Liver (tissue), 9 donors: ENCODE measurements around the gene USP17L18. TPM values are rescaled to one million over a fixed set of nuclear protein-coding genes. Genes with fewer than 3 reads are reported as not detected.
"Not testable (repeated sequence)": the region's sequence is repeated elsewhere in the genome, so short reads cannot be mapped to it uniquely, and the experiment has no call there.

Experiments
- DNase-seq: peaks from one replicate; pipeline ENCODE4 v3.0.0-alpha.2; 2017; ENCODE audit warnings: low spot score
- H3K27ac ChIP-seq, 2 donors: one replicate each; pipeline ENCODE4 v1.7.0; 2013; ENCODE audit warnings: inconsistent platforms in 2 of 2, low read length in 2 of 2, control low read depth in 1 of 2, low read depth in 1 of 2, mild to moderate bottlenecking in 1 of 2
- H3K27me3 ChIP-seq, 4 donors: one replicate each; pipeline versions ENCODE4 v1.6.1 to v1.7.0; 2013; ENCODE audit warnings: low read length in 3 of 4, inconsistent platforms in 1 of 4, mild to moderate bottlenecking in 1 of 4, moderate library complexity in 1 of 4; ENCODE audit not compliant: control insufficient read depth in 4 of 4, insufficient read depth in 4 of 4
- H3K36me3 ChIP-seq, 4 donors: one replicate each; pipeline versions ENCODE4 v1.6.1 to v1.7.0; 2013; ENCODE audit warnings: low read length in 3 of 4, mild to moderate bottlenecking in 3 of 4, low read depth in 1 of 4, moderate library complexity in 1 of 4; ENCODE audit not compliant: control insufficient read depth in 4 of 4, insufficient read depth in 3 of 4
- H3K4me1 ChIP-seq, 4 donors: one replicate each; pipeline versions ENCODE4 v1.6.1 to v1.7.0; 2013; ENCODE audit warnings: low read length in 3 of 4, mild to moderate bottlenecking in 3 of 4, moderate library complexity in 1 of 4; ENCODE audit not compliant: control insufficient read depth in 4 of 4, insufficient read depth in 4 of 4
- H3K4me3 ChIP-seq, 3 donors: one replicate each; pipeline versions ENCODE4 v1.6.1 to v1.7.0; 2013; ENCODE audit warnings: low read length in 3 of 3, control low read depth in 1 of 3, low read depth in 1 of 3, mild to moderate bottlenecking in 1 of 3
- H3K9ac ChIP-seq, 2 donors: one replicate each; pipeline ENCODE4 v1.7.0; 2013; ENCODE audit warnings: low read length in 2 of 2, mild to moderate bottlenecking in 2 of 2, moderate library complexity in 2 of 2, control low read depth in 1 of 2, low read depth in 1 of 2
- H3K9me3 ChIP-seq, 4 donors: one replicate each; pipeline versions ENCODE4 v1.6.1 to v1.7.0; 2013; ENCODE audit warnings: low read length in 3 of 4; ENCODE audit not compliant: control insufficient read depth in 4 of 4
- WGBS: extraction: QIAGEN DNeasy Blood & Tissue Kit; methylation state at CpG from one replicate; pipeline ENCODE4 v1.1.7; 2013; 5-methylcytosine and 5-hydroxymethylcytosine counted together
- polyA plus RNA-seq, 2 donors: library from polyadenylated mRNA; stranded (reverse) in 1 of 2; unstranded in 1 of 2; fragments of 200-250 nt in 1 of 2; fragments of >200 nt in 1 of 2; fragmentation: Nextera tagmentation in 1 of 2; extraction: Ambion mirVana in 1 of 2; gene quantifications; one replicate each; pipeline versions ENCODE4 v1.2.1 to v1.2.3, GENCODE V29; 2013 to 2015
- total RNA-seq, 2 donors: library from RNA; depleted of rRNA; stranded (reverse); fragments of >200 nt; gene quantifications; one replicate each; pipeline ENCODE4 v1.2.3, GENCODE V29; 2014
- donor health status: healthy.
- donor health status: healthy.
- donor health status: healthy.
- donor health status: healthy.
- donor health status: healthy.

The USP17L18 gene, protein sequence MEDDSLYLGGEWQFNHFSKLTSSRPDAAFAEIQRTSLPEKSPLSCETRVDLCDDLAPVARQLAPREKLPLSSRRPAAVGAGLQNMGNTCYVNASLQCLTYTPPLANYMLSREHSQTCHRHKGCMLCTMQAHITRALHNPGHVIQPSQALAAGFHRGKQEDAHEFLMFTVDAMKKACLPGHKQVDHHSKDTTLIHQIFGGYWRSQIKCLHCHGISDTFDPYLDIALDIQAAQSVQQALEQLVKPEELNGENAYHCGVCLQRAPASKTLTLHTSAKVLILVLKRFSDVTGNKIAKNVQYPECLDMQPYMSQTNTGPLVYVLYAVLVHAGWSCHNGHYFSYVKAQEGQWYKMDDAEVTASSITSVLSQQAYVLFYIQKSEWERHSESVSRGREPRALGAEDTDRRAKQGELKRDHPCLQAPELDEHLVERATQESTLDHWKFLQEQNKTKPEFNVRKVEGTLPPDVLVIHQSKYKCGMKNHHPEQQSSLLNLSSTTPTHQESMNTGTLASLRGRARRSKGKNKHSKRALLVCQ
- total RNA-seq (not detected), polyA plus RNA-seq (not detected)

DNA sequence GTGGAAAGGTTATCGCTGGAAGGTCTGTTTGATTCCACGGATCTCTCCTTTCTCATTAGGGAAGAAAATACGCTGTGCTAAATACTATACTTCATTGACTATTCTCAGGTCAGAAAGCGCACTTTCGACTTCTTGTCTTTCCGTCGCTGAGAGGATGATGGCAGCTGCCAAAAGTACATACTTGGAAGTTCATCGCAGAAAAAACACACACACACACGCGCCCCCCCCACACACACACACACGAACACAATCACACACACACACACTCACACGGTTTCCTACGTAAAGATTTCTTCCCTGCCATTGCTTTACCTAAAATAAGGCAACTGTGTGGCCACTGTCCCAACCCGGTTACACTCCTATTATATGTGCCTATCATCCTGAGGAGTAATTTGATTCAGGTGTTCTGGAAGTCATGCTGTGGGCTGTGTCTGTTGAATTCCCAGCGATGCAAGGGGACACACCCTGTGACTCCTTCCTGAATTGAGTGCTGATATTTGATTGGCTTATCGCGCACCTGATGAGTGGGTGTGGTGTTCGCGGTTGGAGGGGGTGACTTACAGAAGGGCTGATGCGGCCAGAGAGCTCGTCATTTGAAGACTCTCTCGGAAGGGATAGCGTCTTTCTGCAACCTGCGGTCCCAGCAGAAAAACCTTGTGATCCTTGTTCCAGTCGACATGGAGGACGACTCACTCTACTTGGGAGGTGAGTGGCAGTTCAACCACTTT, at the start of gene USP17L18:
Gene USP17L18, plus strand, starts transcription at position 678 of the 728 bp plus-strand sequence. Its CDS starts 0 bp downstream, at position 678.
- H3K36me3 ChIP-seq, H3K4me1 ChIP-seq, H3K27ac ChIP-seq, H3K9me3 ChIP-seq, H3K4me3 ChIP-seq, H3K9ac ChIP-seq, H3K27me3 ChIP-seq: not testable (repeated sequence)
- WGBS, result 83% methylated on average over 21 of the region's 26 CpGs
- DNase-seq, result peak; percentile 35

DNA sequence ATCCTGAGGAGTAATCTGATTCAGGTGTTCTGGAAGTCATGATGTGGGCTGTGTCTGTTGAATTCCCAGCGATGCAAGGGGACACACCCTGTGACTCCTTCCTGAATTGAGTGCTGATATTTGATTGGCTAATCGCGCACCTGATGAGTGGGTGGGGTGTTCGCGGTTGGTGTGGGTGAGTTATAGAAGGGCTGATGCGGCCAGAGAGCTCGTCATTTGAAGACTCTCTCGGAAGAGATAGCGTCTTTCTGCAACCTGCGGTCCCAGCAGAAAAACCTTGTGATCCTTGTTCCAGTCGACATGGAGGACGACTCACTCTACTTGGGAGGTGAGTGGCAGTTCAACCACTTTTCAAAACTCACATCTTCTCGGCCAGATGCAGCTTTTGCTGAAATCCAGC, 38.1 kb upstream of the USP17L18 start, which contains the start of gene USP17L10:
Gene USP17L10, plus strand, starts transcription at position 301 of the 400 bp plus-strand sequence. Its CDS starts 0 bp downstream, at position 301.
- not testable (repeated sequence) for H3K36me3 ChIP-seq, H3K27me3 ChIP-seq, H3K4me1 ChIP-seq, H3K27ac ChIP-seq, H3K9me3 ChIP-seq, H3K4me3 ChIP-seq, DNase-seq, H3K9ac ChIP-seq
- WGBS, result 83% methylated on average over 13 of the region's 13 CpGs

DNA sequence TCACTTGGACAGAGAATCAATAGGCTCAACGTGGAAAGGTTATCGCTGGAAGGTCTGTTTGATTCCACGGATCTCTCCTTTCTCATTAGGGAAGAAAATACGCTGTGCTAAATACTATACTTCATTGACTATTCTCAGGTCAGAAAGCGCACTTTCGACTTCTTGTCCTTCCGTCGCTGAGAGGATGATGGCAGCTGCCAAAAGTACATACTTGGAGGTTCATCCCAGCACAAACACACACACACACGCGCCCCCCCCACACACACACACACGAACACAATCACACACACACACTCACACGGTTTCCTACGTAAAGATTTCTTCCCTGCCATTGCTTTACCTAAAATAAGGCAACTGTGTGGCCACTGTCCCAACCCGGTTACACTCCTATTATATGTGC, 33.7 kb upstream of the USP17L18 start:
- not testable (repeated sequence) for H3K27me3 ChIP-seq, H3K4me3 ChIP-seq, H3K36me3 ChIP-seq, H3K9ac ChIP-seq, H3K9me3 ChIP-seq, H3K4me1 ChIP-seq, H3K27ac ChIP-seq, DNase-seq
- WGBS, result 76% methylated on average over 11 of the region's 14 CpGs

- H3K27ac ChIP-seq, H3K36me3 ChIP-seq, H3K27me3 ChIP-seq, H3K4me1 ChIP-seq, DNase-seq, H3K9ac ChIP-seq, H3K4me3 ChIP-seq, H3K9me3 ChIP-seq: not testable (repeated sequence)
- WGBS, result 91% methylated on average over 10 of the region's 14 CpGs
These were observed 33.3 kb upstream of the USP17L18 start, which contains the start of gene USP17L11 for GRCh38 chr4:9215105-9215504. Gene USP17L11, plus strand, starts transcription at chr4:9215405. Its CDS starts 0 bp downstream, at chr4:9215405.

DNA sequence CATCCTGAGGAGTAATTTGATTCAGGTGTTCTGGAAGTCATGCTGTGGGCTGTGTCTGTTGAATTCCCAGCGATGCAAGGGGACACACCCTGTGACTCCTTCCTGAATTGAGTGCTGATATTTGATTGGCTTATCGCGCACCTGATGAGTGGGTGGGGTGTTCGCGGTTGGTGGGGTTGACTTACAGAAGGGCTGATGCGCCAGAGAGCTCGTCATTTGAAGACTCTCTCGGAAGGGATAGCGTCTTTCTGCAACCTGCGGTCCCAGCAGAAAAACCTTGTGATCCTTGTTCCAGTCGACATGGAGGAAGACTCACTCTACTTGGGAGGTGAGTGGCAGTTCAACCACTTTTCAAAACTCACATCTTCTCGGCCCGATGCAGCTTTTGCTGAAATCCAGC, 28.6 kb upstream of the USP17L18 start, which contains the start of gene USP17L12:
Gene USP17L12, plus strand, starts transcription at position 301 of the 400 bp plus-strand sequence. Its CDS starts 0 bp downstream, at position 301.
- not testable (repeated sequence) for H3K9ac ChIP-seq, H3K27me3 ChIP-seq, H3K9me3 ChIP-seq, DNase-seq, H3K36me3 ChIP-seq, H3K4me1 ChIP-seq, H3K27ac ChIP-seq, H3K4me3 ChIP-seq
- no CpG with 5 or more reads among the region's 13 CpGs for WGBS

GRCh38 chr4:9224596-9224995, 23.8 kb upstream of the USP17L18 start, which contains the start of gene USP17L13:
Gene USP17L13, plus strand, starts transcription at chr4:9224896. Its CDS starts 0 bp downstream, at chr4:9224896.
- not testable (repeated sequence) for H3K4me3 ChIP-seq, H3K9me3 ChIP-seq, H3K36me3 ChIP-seq, H3K27me3 ChIP-seq, DNase-seq, H3K27ac ChIP-seq, H3K4me1 ChIP-seq, H3K9ac ChIP-seq
- no CpG with 5 or more reads among the region's 14 CpGs for WGBS

GRCh38 chr4:9230249-9230648, 18.2 kb upstream of the USP17L18 start:
- not testable (repeated sequence) for H3K27ac ChIP-seq, H3K4me3 ChIP-seq, H3K27me3 ChIP-seq, H3K4me1 ChIP-seq, H3K36me3 ChIP-seq, H3K9ac ChIP-seq, H3K9me3 ChIP-seq, DNase-seq
- WGBS, result 82% methylated on average over 5 of the region's 8 CpGs

DNA sequence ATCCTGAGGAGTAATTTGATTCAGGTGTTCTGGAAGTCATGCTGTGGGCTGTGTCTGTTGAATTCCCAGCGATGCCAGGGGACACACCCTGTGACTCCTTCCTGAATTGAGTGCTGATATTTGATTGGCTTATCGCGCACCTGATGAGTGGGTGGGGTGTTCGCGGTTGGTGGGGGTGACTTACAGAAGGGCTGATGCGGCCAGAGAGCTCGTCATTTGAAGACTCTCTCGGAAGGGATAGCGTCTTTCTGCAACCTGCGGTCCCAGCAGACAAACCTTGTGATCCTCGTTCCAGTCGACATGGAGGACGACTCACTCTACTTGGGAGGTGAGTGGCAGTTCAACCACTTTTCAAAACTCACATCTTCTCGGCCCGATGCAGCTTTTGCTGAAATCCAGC, 14.3 kb upstream of the USP17L18 start, which contains the start of gene USP17L15:
Gene USP17L15, plus strand, starts transcription at position 301 of the 400 bp plus-strand sequence. Its CDS starts 0 bp downstream, at position 301.
- not testable (repeated sequence) for H3K4me3 ChIP-seq, H3K9ac ChIP-seq, H3K4me1 ChIP-seq, H3K27me3 ChIP-seq, H3K9me3 ChIP-seq, H3K36me3 ChIP-seq, DNase-seq, H3K27ac ChIP-seq
- WGBS, result no CpG with 5 or more reads among the region's 15 CpGs
